Endodermal cell (in vitro differentiated cells): ENCODE measurements around the gene SYNPO2L. TPM values are rescaled to one million over a fixed set of nuclear protein-coding genes. Genes with fewer than 3 reads are reported as not detected.

ENCODE experiments used
- DNase-seq: peaks from one replicate; pipeline ENCODE4 v3.0.0-alpha.2; 2017
- H3K27ac ChIP-seq: 2 replicates; pipeline ENCODE4 v1.5.1; 2013; ENCODE audit warnings: mild to moderate bottlenecking, low read depth, low read length, moderate library complexity
- H3K27me3 ChIP-seq: 2 replicates; pipeline ENCODE4 v1.6.1; 2013; ENCODE audit warnings: mild to moderate bottlenecking, low read length, moderate library complexity; ENCODE audit not compliant: insufficient read depth, control insufficient read depth, poor library complexity, severe bottlenecking
- H3K36me3 ChIP-seq: 2 replicates; pipeline ENCODE4 v1.7.0; 2013; ENCODE audit warnings: mild to moderate bottlenecking, low read length, moderate library complexity; ENCODE audit not compliant: control insufficient read depth, insufficient read depth
- H3K4me1 ChIP-seq: one replicate; pipeline ENCODE4 v1.7.0; 2013; ENCODE audit warnings: low read length; ENCODE audit not compliant: control insufficient read depth, insufficient read depth
- H3K4me3 ChIP-seq: 2 replicates; pipeline ENCODE4 v1.5.1; 2013; ENCODE audit warnings: mild to moderate bottlenecking, low read length, moderate library complexity
- H3K9ac ChIP-seq: 2 replicates; pipeline ENCODE4 v1.6.1; 2013; ENCODE audit warnings: mild to moderate bottlenecking, low read length, moderate library complexity; ENCODE audit not compliant: poor library complexity, severe bottlenecking; ENCODE audit errors: extremely low read depth
- H3K9me3 ChIP-seq: 2 replicates; pipeline ENCODE4 v1.6.1; 2013; ENCODE audit warnings: mild to moderate bottlenecking, low read length, moderate library complexity; ENCODE audit not compliant: control insufficient read depth
- H3K27ac Mint-ChIP-seq: 2 replicates; pipeline ENCODE4 v1.8.0; 2020; ENCODE audit warnings: mixed read lengths
- H3K27me3 Mint-ChIP-seq: 2 replicates; pipeline ENCODE4 v1.8.0; 2021; ENCODE audit warnings: mild to moderate bottlenecking, mixed read lengths; ENCODE audit not compliant: insufficient read depth
- H3K36me3 Mint-ChIP-seq: 2 replicates; pipeline ENCODE4 v1.8.0; 2020; ENCODE audit warnings: low read depth, mixed read lengths
- H3K4me1 Mint-ChIP-seq: 2 replicates; pipeline ENCODE4 v1.8.0; 2020; ENCODE audit warnings: mixed read lengths
- H3K4me3 Mint-ChIP-seq: 2 replicates; pipeline ENCODE4 v1.8.0; 2020; ENCODE audit warnings: mild to moderate bottlenecking, moderate library complexity, mixed read lengths
- H3K9me3 Mint-ChIP-seq: 2 replicates; pipeline ENCODE4 v1.8.0; 2020; ENCODE audit warnings: mild to moderate bottlenecking, mixed read lengths
- CTCF ChIP-seq: fragments of 200-600 bp; sonication (generic); conservative IDR thresholded peaks from 2 replicates; pipeline ENCODE4 v1.5.0; 2021; ENCODE audit warnings: antibody characterized with exemption, mild to moderate bottlenecking
- WGBS, 2 experiments: methylation state at CpG; one replicate each; pipeline versions ENCODE4 v1.1.5 to v1.1.7; 2013; ENCODE audit warnings: missing lambda C conversion rate in 2 of 2, mixed read lengths in 1 of 2; ENCODE audit not compliant: insufficient coverage in 1 of 2, insufficient read length in 1 of 2; 5-methylcytosine and 5-hydroxymethylcytosine counted together
- total RNA-seq, 2 donors: library from RNA; stranded (reverse); fragmentation: NEBNext Ultra II Directional in 1 of 2; extraction: Animal tissue kit (Norgen Biotek cat#: 25700) in 1 of 2; gene quantifications; 2 replicates in 1 of 2; 3 replicates in 1 of 2; pipeline ENCODE4 v1.2.1, GENCODE V29; 2021

Gene SYNPO2L
- total RNA-seq, 2 donors from 2014 or later: 0.11 to 0.20 TPM

DNA sequence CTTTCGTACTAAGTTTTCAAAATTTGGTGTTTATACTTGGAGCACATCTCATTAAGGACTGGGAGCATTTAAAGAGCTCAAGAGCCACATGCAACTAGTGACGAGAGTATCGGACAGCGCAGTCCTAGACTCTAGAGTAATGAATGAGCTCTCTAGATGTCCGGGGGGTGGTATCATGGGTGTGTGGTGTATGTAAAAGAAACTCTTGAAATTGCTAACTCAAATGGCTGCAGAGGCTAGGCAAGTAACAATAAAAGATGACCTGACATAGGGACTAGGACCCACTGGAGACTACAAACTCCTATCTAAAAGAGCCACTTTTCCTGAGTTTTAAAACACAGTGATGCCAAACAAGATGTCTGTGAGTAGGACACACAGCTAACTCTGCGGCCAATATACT lies 28.5 kb downstream of the SYNPO2L start:
- no peak overlapping the region for H3K27ac ChIP-seq
- H3K4me1 ChIP-seq: peaks cover 6% of the 10 kb centered on the region
- H3K27me3 ChIP-seq: no peaks in the 10 kb centered on the region
- Mint-ChIP-seq H3K27me3 (no peaks in the 10 kb centered on the region), H3K4me3 (peak overlapping the region; percentile 89), H3K36me3 (no peaks in the 10 kb centered on the region), H3K27ac (no peak overlapping the region), H3K9me3 (no peaks in the 10 kb centered on the region), H3K4me1 (peaks cover 14% of the 10 kb centered on the region)
- H3K9me3 ChIP-seq: no peaks in the 10 kb centered on the region
- no peak for DNase-seq
- H3K36me3 ChIP-seq: no peaks in the 10 kb centered on the region
- peak overlapping the region; percentile 98 for H3K4me3 ChIP-seq
- TF ChIP-seq CTCF: no peak
- H3K9ac ChIP-seq: no peak overlapping the region
- 94 to 100% methylated on average over 5 to 6 of the region's 6 CpGs for WGBS, 2 experiments

GRCh38 chr10:73625884-73626752 lies 29.7 kb downstream of the SYNPO2L start:
- H3K9me3 ChIP-seq: no peaks in the 10 kb centered on the region
- H3K4me1 ChIP-seq: peaks cover 6% of the 10 kb centered on the region
- no peak for TF ChIP-seq CTCF
- Mint-ChIP-seq H3K36me3 (peaks cover 4% of the 10 kb centered on the region), H3K4me3 (peak overlapping the region; percentile 89), H3K4me1 (peaks cover 14% of the 10 kb centered on the region), H3K9me3 (no peaks in the 10 kb centered on the region), H3K27ac (peak overlapping the region; percentile 100), H3K27me3 (no peaks in the 10 kb centered on the region)
- peak overlapping the region; percentile 98 for H3K4me3 ChIP-seq
- DNase-seq: peak; percentile 96
- H3K36me3 ChIP-seq: no peaks in the 10 kb centered on the region
- H3K9ac ChIP-seq: peak overlapping the region; percentile 96
- peak overlapping the region; percentile 91 for H3K27ac ChIP-seq
- 5 to 10% methylated on average over 24 to 42 of the region's 42 CpGs for WGBS, 2 experiments
- no peaks in the 10 kb centered on the region for H3K27me3 ChIP-seq

DNA sequence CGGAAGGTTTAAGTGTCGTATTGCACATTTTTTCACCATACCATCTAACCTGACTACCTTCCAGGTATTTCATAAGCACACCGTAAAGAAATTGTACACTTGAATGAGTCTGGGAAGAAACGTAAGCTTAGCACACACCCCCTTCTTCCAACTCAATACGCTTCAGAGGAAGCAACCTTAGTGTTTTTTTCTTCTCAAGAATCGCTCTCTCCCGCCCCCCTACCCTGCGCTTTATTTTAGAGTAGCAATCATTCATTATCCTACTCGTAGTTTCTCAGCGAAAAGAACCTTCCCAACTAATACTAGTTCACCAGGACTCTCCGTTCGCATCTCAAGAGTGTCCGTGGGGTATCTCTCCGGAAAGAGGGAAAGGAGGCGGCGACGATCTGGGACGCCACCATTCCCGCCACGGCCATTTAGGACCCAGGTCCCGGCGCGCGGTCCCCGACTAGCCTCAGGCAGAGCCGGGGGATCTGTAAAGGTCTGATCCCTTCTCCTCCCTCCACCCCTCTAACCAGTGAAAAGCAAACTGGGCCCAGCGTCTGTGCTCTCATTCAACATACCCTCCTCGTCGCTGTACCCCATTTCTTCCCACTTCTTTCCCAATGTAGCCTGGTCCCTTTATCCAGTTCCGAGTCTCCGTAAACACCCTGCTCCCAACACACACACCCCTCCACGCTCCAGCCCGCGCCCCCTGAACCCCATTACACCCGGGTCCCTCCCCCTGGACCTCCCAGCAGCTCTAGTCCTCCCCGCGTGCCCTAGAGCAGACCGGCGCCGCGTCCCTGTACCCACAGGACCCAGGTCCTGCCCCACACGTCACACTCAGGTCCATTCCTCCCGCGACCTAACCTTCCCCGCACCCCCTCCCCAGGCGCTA lies 30.6 kb downstream of the SYNPO2L start:
- H3K4me3 Mint-ChIP-seq: peak overlapping the region; percentile 89
- H3K9ac ChIP-seq: peak overlapping the region; percentile 96

More for the DNA sequence above, 30.6 kb downstream of the SYNPO2L start:
- WGBS, 2 experiments: 1% methylated on average over 24 to 46 of the region's 46 CpGs
- peak; percentile 84 for DNase-seq
- Mint-ChIP-seq H3K36me3 (peaks cover 5% of the 10 kb centered on the region), H3K27ac (peak overlapping the region; percentile 100), H3K9me3 (no peaks in the 10 kb centered on the region), H3K4me1 (peaks cover 14% of the 10 kb centered on the region), H3K27me3 (no peaks in the 10 kb centered on the region)
- H3K9me3 ChIP-seq: no peaks in the 10 kb centered on the region
- H3K27ac ChIP-seq: peak overlapping the region; percentile 89
- TF ChIP-seq CTCF: no peak
- H3K27me3 ChIP-seq: no peaks in the 10 kb centered on the region
- no peaks in the 10 kb centered on the region for H3K36me3 ChIP-seq
- H3K4me3 ChIP-seq: peak overlapping the region; percentile 98
- H3K4me1 ChIP-seq: peaks cover 6% of the 10 kb centered on the region
